Effector CD8-positive, alpha-beta T cell (primary cell): Measurements from ENCODE around the gene ATP2A3.
"Not testable (repeated sequence)": the region's sequence is repeated elsewhere in the genome, so short reads cannot be mapped to it uniquely, and the experiment has no call there.

ENCODE experiments used
- DNase-seq: peaks from one replicate; lab custom pipeline; 2025; lab: John Stamatoyannopoulos, UW

Gene ATP2A3

GRCh38 chr17:3956327-3956957 is 7.8 kb downstream of the ATP2A3 start:
- no peak for DNase-seq

GRCh38 chr17:3955673-3955988 is 8.6 kb downstream of the ATP2A3 start:
- DNase-seq, result no peak

GRCh38 chr17:3954976-3955672 is 9.1 kb downstream of the ATP2A3 start:
- no peak for DNase-seq

- DNase-seq, result no peak
These were observed 10.2 kb downstream of the ATP2A3 start for GRCh38 chr17:3954086-3954485.

- no peak for DNase-seq
These were observed 10.7 kb downstream of the ATP2A3 start for GRCh38 chr17:3953542-3953941.

- no peak for DNase-seq
These were observed 12.1 kb downstream of the ATP2A3 start for GRCh38 chr17:3952186-3952585.

- DNase-seq, result no peak
These were observed 12.8 kb downstream of the ATP2A3 start for GRCh38 chr17:3951420-3951819.

- DNase-seq, result no peak
These were observed 13.2 kb downstream of the ATP2A3 start for GRCh38 chr17:3951003-3951402.

- DNase-seq, result no peak
These were observed 13.7 kb downstream of the ATP2A3 start for GRCh38 chr17:3950584-3950983.

GRCh38 chr17:3949418-3949817 is 14.8 kb downstream of the ATP2A3 start:
- no peak for DNase-seq

- DNase-seq, result not testable (repeated sequence)
These were observed 15.7 kb downstream of the ATP2A3 start for GRCh38 chr17:3948551-3948950.

- DNase-seq, result no peak
These were observed 16.9 kb downstream of the ATP2A3 start for GRCh38 chr17:3947318-3947810.

GRCh38 chr17:3946711-3947235 is 17.5 kb downstream of the ATP2A3 start:
- DNase-seq, result no peak

GRCh38 chr17:3944485-3945388 is 19.5 kb downstream of the ATP2A3 start:
- DNase-seq, result peak; percentile 52

- no peak for DNase-seq
These were observed 20.9 kb downstream of the ATP2A3 start for GRCh38 chr17:3943240-3943891.

GRCh38 chr17:3940965-3941698 is 23.1 kb downstream of the ATP2A3 start:
- no peak for DNase-seq

GRCh38 chr17:3937359-3937758 is 26.9 kb downstream of the ATP2A3 start:
- no peak for DNase-seq

GRCh38 chr17:3935825-3936355 is 28.3 kb downstream of the ATP2A3 start:
- DNase-seq, result no peak

GRCh38 chr17:3935140-3935542 is 29.1 kb downstream of the ATP2A3 start:
- DNase-seq, result peak; percentile 13

- no peak for DNase-seq
These were observed 34.5 kb downstream of the ATP2A3 start for GRCh38 chr17:3929764-3930163.

- DNase-seq, result no peak
These were observed 35.1 kb downstream of the ATP2A3 start for GRCh38 chr17:3929181-3929580.
